Activated naive CD8-positive, alpha-beta T cell treated with anti-CD3 and anti-CD28 coated beads, Interleukin-2, amount 10 ng/mL, durations not matched to agents 7 days and 5 days (primary cell): ENCODE data around the gene CST9. TPM values are rescaled to one million over a fixed set of nuclear protein-coding genes. Genes with fewer than 3 reads are reported as not detected.
A peak's percentile ranks its signal among the peaks of the same experiment; 100 is the strongest.
"Not testable (repeated sequence)": the region's sequence is repeated elsewhere in the genome, so short reads cannot be mapped to it uniquely, and the experiment has no call there.

Experiments
- ATAC-seq: fragments of 150-1000 bp; cut with Tn5 transposase; one replicate; pipeline ENCODE4 v1.10.0; 2021; ENCODE audit warnings: low read depth, moderate library complexity
- POLR2A ChIA-PET: fragments of 350-600 bp; sonication (Branson Sonifier 250); formaldehyde crosslinking; loops from one replicate; lab custom pipeline; 2021; ENCODE audit warnings: antibody characterized with exemption; lab: Charles Lee
- DNase-seq: peaks from one replicate; pipeline ENCODE4 v3.0.0; 2021
- H3K27ac Mint-ChIP-seq: one replicate; pipeline ENCODE4 v1.8.0; 2022; ENCODE audit warnings: mild to moderate bottlenecking, mixed read lengths
- H3K27me3 Mint-ChIP-seq: one replicate; pipeline ENCODE4 v1.8.0; 2022; ENCODE audit warnings: mild to moderate bottlenecking, moderate library complexity, mixed read lengths
- H3K36me3 Mint-ChIP-seq: one replicate; pipeline ENCODE4 v1.8.0; 2021; ENCODE audit warnings: mild to moderate bottlenecking, mixed read lengths
- H3K4me1 Mint-ChIP-seq: one replicate; pipeline ENCODE4 v1.8.0; 2021; ENCODE audit warnings: mixed read lengths
- H3K4me3 Mint-ChIP-seq: one replicate; pipeline ENCODE4 v1.8.0; 2022; ENCODE audit warnings: mild to moderate bottlenecking, moderate library complexity, mixed read lengths
- H3K9me3 Mint-ChIP-seq: one replicate; pipeline ENCODE4 v1.8.0; 2021; ENCODE audit warnings: mixed read lengths
- total RNA-seq, 2 experiments: library from RNA; stranded (reverse); gene quantifications; one replicate each; pipeline ENCODE4 v1.2.3, GENCODE V29; 2021

CST9 gene
- total RNA-seq, 2 experiments from 2014 or later: not detected

DNA sequence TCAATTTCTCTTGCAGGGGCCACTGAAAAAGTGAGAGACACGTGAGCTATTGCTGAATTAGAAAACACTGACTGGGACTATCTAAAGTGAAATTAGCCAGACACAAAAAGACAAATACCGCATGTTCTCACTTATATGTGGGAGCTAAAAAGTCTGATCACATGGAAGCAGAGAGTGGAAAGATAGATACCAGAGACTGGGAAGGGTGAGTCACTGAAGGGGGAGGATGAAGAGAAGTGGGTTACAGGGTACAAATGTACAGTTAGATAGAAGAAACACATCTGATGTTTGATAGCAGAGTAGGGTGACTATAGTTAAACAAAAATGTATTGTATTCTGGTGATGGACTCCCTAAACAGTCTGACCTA is 18.6 kb upstream of the CST9 start:
- Mint-ChIP-seq H3K4me1 (peaks cover 3% of the 10 kb centered on the region), H3K9me3 (no peaks in the 10 kb centered on the region), H3K27me3 (peaks cover 6% of the 10 kb centered on the region), H3K4me3 (no peak overlapping the region), H3K36me3 (no peaks in the 10 kb centered on the region), H3K27ac (no peak overlapping the region)
- ATAC-seq (no peak), DNase-seq (no peak)
- POLR2A ChIA-PET: interaction anchor here (0.6 kb wide), 1 partner anchor 177 kb away, joined by 3 read pairs; no protein-coding TSS in a partner anchor

DNA sequence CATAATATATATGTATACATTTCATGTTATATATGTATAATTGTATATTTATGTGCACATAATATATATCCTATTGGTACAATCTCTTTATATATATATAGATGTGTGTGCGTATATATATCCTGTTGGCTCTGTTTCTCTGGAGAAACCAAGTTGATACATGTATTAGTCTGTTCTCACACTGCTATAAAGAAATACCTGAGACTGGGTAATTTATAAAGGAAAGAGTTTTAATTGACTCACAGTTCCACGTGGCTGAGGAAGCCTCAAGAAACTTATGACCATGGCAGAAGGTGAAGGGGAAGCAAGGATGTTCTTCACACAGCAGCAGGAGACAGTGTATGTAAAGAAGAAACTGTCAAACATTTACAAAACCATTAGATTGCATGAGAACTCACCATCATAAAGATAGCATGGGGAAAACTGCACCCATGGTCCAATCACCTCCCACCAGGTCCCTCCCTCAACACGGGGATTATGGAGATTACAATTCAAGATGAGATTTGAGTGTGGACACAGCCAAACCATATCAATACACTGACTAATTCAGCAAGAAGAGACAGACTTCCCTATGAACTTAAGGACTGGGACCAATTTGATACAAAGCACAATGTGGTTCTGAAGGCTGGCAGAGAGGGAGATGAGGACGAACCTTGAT is 18.1 kb upstream of the CST9 start:
- Mint-ChIP-seq H3K9me3 (no peaks in the 10 kb centered on the region), H3K36me3 (no peaks in the 10 kb centered on the region), H3K27ac (no peak overlapping the region), H3K27me3 (peaks cover 9% of the 10 kb centered on the region), H3K4me3 (no peak overlapping the region), H3K4me1 (peaks cover 3% of the 10 kb centered on the region)
- DNase-seq: no peak
- no peak for ATAC-seq
- POLR2A ChIA-PET: interaction anchor here (0.6 kb wide), 1 partner anchor 177 kb away, joined by 3 read pairs; no protein-coding TSS in a partner anchor

DNA sequence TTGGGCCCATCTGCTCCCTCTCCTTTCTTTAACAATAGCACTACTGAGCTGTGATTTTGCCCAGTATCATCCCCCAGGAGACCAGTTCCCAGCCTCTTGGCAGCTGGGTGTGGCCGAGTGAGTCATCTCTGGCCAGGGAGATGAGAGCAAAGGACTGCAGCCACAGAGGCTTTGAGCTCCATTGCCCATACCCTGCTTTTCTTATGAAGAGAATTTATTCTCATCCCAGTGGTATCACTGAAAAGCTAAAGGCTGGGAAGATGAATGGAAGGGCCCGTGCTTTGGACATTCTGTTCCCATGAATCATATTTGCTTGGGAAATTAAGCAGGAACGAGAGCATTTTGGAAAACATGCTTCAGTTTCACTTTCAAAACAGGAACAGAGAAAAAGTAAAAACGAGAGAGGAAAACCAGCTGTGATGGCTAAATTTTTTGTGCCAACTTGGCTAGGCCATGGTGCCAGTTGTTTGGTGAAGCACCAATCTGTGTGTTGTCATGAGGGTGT is 17.2 kb upstream of the CST9 start:
- Mint-ChIP-seq H3K27me3 (peaks cover 9% of the 10 kb centered on the region), H3K4me3 (peak overlapping the region; percentile 35), H3K9me3 (no peaks in the 10 kb centered on the region), H3K27ac (no peak overlapping the region), H3K36me3 (no peaks in the 10 kb centered on the region), H3K4me1 (peaks cover 3% of the 10 kb centered on the region)
- POLR2A ChIA-PET: no interaction called here
- ATAC-seq: no peak
- DNase-seq: no peak

DNA sequence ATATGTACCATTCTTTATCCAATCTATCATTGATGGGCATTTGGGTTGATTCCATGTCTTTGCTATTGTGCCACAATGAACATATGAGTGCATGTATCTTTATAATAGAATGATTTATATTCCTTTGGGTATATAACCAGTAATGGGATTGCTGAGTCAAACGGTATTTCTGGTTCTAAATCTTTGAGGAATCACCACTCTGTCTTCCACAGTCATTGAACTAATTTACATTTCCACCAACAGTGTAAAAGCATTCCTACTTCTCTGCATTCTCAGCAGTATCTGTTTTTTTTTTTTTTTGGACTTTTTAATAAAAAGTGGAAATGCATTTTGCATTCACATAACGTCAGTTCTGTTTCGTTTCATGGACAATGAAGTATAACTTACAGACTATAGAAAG is 16.7 kb upstream of the CST9 start:
- H3K36me3 Mint-ChIP-seq, H3K4me1 Mint-ChIP-seq, H3K27ac Mint-ChIP-seq, POLR2A ChIA-PET, H3K9me3 Mint-ChIP-seq, H3K27me3 Mint-ChIP-seq, H3K4me3 Mint-ChIP-seq, ATAC-seq, DNase-seq: not testable (repeated sequence)

DNA sequence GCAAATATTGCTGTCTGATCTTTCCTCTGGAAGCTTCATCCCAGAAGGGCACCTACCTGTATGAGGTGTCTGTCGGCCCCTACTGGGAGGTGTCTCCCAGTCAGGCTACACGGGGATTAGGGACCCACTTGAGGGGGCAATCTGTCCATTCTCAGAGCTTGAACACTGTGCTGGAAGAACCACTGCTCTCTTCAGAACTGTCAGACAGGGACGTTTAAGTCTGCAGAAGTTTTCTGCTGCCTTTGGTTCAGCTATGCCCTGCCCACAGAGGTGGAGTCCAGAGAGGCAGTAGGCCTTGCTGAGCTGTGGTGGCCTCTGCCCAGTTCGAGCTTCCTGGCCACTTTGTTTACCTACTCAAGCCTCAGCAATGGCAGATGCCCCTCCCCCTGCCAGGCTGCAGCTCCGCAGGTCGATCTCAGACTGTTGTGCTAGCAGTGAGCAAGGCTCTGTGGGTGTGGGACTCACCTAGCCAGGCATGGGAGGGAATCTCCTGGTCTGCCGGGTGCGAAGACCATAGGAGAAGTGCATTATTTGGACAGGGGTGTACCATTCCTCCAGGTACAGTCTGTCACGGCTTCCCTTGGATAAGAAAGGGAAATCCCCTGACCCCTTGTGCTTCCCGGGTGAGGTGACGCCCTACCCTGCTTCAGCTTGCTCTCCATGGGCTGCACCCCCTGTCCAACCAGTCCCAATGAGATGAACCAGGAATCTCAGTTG is 15.1 kb upstream of the CST9 start:
- ATAC-seq, H3K36me3 Mint-ChIP-seq, H3K27ac Mint-ChIP-seq, POLR2A ChIA-PET, H3K4me1 Mint-ChIP-seq, H3K9me3 Mint-ChIP-seq, H3K4me3 Mint-ChIP-seq, DNase-seq: not testable (repeated sequence)
- peaks cover 12% of the 10 kb centered on the region for H3K27me3 Mint-ChIP-seq

DNA sequence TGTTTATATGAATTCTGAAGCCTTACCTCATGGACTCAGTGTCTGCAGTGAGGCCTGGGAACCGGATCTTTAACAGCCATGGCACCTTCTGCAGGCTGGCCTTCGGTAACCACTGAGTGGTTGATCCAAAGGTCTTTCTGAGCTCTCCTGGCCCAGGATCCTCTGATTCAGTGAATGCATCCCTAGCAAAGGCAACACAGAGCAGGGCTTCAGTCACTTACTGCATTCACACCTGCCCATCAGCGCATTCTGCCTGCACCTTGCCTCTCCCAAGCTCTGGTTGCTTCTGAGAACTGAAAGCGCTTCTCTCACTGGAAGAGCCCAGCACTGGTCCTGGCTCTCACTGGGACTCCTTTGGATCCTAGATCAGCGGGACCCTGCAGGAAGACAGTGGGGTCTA is 8.4 kb upstream of the CST9 start:
- Mint-ChIP-seq H3K36me3 (no peaks in the 10 kb centered on the region), H3K4me1 (no peaks in the 10 kb centered on the region), H3K27me3 (peaks cover 5% of the 10 kb centered on the region), H3K4me3 (no peak overlapping the region), H3K9me3 (peaks cover 1% of the 10 kb centered on the region), H3K27ac (no peak overlapping the region)
- POLR2A ChIA-PET: no interaction called here
- no peak for DNase-seq
- ATAC-seq: no peak

DNA sequence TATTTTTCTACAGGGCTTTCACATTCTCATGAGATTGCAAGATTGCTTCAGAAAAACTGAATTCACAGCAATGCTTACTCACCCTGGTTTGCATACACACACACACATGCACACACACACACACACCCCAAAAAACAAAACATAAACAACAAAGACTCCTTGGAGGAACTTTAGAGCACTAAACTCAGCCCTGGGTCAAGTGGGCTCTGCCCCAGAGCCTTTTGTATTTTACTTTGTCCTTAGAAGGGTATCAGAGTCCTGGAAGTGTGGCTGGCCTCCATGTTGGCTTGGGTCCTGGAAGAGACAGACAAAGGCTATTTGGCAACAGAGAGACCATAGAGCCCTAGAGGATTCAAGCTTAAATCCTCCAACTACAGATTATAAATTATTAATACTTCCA is 8.0 kb upstream of the CST9 start:
- DNase-seq: no peak
- no peak overlapping the region for H3K4me3 Mint-ChIP-seq
- H3K27me3 Mint-ChIP-seq: peaks cover 2% of the 10 kb centered on the region
- H3K4me1 Mint-ChIP-seq: no peaks in the 10 kb centered on the region
- peaks cover 1% of the 10 kb centered on the region for H3K9me3 Mint-ChIP-seq
- POLR2A ChIA-PET: no interaction called here
- H3K36me3 Mint-ChIP-seq: no peaks in the 10 kb centered on the region
- no peak for ATAC-seq
- H3K27ac Mint-ChIP-seq: no peak overlapping the region

DNA sequence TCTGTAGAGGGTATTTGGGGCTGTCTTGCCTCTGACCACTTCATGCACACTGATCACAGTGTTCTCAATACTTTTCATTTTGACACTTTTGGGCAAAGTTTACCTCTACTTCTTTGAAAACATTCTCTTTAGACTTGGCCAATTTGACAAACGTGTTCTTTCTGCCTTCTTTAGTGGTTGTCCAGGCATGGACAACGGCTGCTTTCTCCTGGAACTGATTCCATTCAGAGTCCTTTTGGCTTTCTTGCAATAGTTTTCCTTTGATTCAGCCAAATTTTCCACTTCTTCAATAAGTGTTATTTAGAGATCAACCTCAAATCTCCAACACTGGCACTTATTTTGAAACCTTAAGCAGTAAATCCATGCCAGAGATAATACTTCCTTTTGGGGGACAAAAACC is 6.7 kb upstream of the CST9 start:
- DNase-seq (no peak), ATAC-seq (no peak)
- H3K4me3 Mint-ChIP-seq: no peak overlapping the region
- peaks cover 2% of the 10 kb centered on the region for H3K27me3 Mint-ChIP-seq
- no peak overlapping the region for H3K27ac Mint-ChIP-seq
- no peaks in the 10 kb centered on the region for H3K36me3 Mint-ChIP-seq
- no peaks in the 10 kb centered on the region for H3K4me1 Mint-ChIP-seq
- H3K9me3 Mint-ChIP-seq: peaks cover 1% of the 10 kb centered on the region
- POLR2A ChIA-PET: no interaction called here

DNA sequence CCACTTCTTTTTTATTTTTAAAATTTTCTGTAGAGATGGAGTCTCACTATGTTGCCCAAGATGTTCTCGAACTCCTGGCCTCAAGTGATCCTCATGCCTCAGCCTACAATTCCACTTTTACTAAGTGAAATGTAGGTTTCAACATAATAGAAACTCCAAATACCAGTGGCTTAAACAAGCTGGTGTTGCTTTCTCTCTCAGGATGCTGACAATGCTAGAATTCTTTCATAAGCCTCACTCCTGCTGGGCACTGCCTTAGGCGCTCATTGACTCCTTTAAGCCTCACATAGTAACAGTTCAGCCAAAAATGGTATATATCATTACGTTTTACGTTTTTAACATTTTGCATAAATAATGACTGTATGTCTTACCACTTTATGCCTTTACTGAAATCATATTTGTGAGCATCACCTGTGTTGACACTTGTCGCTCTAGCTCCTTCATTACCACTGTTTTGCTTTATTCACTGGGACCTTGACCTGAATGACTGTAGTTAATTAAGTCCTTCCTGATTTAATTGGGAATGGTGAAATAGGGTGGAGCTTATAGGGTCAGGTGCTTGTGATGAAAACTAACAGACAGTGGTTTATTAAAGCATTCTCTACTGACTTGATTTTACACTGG is 3.9 kb upstream of the CST9 start:
- Mint-ChIP-seq H3K36me3 (no peaks in the 10 kb centered on the region), H3K4me3 (no peak overlapping the region), H3K4me1 (no peaks in the 10 kb centered on the region), H3K27me3 (no peaks in the 10 kb centered on the region), H3K27ac (no peak overlapping the region), H3K9me3 (no peaks in the 10 kb centered on the region)
- no peak for ATAC-seq
- no peak for DNase-seq
- POLR2A ChIA-PET: no interaction called here

DNA sequence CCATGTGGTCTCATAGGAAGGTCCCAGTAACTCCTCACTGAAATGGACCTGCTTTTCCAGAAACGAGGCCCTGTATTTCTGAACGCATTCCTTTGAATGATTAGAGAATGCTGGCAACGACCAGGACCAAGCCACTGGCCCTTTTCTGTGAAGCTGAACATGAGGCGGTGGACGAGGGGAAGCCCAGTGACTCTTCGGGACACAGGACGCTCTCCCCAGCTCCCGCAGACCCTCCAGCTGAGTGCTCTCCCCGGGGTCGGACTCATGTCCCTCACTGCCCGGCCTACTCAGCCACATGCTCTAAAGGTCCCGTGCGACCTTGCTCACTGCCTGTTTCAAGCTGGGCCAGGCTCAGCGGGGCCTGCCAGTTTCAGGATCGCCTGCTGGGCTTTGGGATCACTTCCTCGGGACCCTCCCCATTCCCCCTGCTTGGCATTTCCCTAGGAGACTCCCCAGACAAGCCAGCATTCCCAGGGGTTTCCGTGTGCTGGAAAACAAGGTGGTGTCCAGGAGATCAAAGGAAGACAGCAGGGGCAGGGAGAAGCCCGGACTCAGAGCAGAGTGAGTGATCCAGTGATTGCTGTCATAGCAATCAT is 2.6 kb upstream of the CST9 start:
- Mint-ChIP-seq H3K4me3 (no peak overlapping the region), H3K4me1 (no peaks in the 10 kb centered on the region), H3K27me3 (no peaks in the 10 kb centered on the region), H3K9me3 (no peaks in the 10 kb centered on the region), H3K36me3 (no peaks in the 10 kb centered on the region), H3K27ac (no peak overlapping the region)
- ATAC-seq (no peak), DNase-seq (no peak)
- POLR2A ChIA-PET: no interaction called here

DNA sequence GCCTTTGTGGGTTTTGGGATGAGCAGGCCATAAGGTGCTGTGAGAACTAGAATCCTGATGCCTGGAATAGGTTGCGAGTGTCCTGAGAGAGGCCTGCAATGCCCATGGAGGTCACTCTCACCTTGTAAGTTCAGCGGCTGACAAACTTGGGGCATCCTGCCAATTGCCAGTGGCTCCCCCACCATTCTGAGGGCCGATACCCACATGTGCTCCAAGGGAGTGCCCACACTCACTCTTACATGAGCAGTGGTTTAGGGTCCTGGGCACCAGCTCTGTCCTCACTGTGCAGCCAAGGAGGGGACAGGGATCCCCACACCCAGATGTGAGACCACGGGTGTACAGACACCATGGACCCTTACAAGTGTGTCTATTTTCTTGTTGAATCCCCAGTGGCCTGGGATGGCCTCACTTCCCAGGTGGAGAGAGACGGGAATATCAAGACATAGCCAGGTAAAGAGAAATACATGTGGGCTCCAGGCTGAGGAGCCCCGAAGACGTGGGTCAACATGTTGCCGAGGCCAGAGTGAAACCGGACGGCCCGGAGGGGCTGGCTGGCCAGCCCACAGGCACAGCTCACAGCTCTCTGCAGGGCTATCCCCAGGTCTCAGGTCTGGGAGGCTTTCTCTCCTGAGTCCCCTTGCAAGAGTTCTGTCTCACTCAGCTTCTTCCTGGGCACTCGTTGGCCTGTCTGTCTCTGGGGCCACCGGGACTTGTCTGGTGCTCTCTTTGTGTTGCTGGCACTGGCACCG is 2.0 kb upstream of the CST9 start:
- no peak for ATAC-seq
- Mint-ChIP-seq H3K36me3 (no peaks in the 10 kb centered on the region), H3K4me3 (no peak overlapping the region), H3K9me3 (no peaks in the 10 kb centered on the region), H3K27ac (no peak overlapping the region), H3K27me3 (no peaks in the 10 kb centered on the region), H3K4me1 (no peaks in the 10 kb centered on the region)
- POLR2A ChIA-PET: no interaction called here
- DNase-seq: no peak

DNA sequence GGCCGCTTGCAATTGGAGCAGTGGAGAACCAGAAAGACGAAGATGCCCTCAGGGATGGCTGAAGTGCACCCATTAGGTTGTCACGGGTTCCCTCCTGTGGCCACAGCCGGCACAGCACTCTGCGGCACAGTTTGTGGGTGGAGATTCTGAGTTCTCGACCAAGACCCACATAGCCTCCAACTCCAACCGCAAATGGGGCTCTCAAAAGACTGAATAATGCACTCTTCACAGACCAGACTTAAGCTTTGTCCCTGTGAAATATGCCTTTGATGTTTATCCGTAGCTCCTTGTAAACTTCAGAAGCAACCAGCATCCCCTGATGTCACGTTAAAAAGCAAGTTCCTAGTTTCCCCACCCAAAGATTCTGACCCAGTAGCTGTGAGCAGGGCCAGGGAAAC is 934 bp upstream of the CST9 start:
- peak; percentile 77 for DNase-seq
- H3K27ac Mint-ChIP-seq: no peak overlapping the region
- H3K4me3 Mint-ChIP-seq: no peak overlapping the region

DNA sequence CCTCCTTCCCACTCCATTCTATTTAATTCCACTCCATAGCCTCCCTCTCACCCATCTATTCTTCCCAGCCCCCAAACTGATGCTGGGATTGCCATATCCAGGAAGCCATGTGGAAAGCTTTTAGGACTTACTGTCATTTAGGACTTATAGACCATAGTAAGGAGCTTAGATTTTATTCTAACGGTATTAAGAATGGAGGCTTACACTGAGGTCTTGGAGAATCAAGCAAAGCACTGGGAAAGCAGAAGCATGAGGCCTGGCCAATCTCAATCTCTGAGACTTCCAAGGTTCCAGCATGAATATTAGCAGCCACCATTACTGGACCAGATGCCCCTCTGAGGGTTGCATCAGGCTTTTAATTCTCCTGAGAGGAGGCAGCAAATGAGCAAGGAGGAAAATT is 1.4 kb downstream of the CST9 start:
- Mint-ChIP-seq H3K27ac (no peak overlapping the region), H3K4me3 (no peak overlapping the region), H3K9me3 (no peaks in the 10 kb centered on the region), H3K27me3 (no peaks in the 10 kb centered on the region), H3K4me1 (no peaks in the 10 kb centered on the region), H3K36me3 (no peaks in the 10 kb centered on the region)
- DNase-seq (no peak), ATAC-seq (no peak)
- POLR2A ChIA-PET: no interaction called here

More for the DNA sequence above, 934 bp upstream of the CST9 start:
- peak; percentile 81 for ATAC-seq
- H3K36me3 Mint-ChIP-seq: no peaks in the 10 kb centered on the region
- POLR2A ChIA-PET: interaction anchor here (1.0 kb wide), 1 partner anchor 165 kb away, joined by 3 read pairs; no protein-coding TSS in a partner anchor
- H3K27me3 Mint-ChIP-seq: no peaks in the 10 kb centered on the region
- no peaks in the 10 kb centered on the region for H3K9me3 Mint-ChIP-seq
- no peaks in the 10 kb centered on the region for H3K4me1 Mint-ChIP-seq
